Measurements from ENCODE around the gene ORAI3. TPM values are rescaled to one million over a fixed set of nuclear protein-coding genes. Genes with fewer than 3 reads are reported as not detected.

Gene ORAI3
- polyA plus RNA-seq, 4 donors = 6.2 to 38.1 (median 8.6) TPM

DNA sequence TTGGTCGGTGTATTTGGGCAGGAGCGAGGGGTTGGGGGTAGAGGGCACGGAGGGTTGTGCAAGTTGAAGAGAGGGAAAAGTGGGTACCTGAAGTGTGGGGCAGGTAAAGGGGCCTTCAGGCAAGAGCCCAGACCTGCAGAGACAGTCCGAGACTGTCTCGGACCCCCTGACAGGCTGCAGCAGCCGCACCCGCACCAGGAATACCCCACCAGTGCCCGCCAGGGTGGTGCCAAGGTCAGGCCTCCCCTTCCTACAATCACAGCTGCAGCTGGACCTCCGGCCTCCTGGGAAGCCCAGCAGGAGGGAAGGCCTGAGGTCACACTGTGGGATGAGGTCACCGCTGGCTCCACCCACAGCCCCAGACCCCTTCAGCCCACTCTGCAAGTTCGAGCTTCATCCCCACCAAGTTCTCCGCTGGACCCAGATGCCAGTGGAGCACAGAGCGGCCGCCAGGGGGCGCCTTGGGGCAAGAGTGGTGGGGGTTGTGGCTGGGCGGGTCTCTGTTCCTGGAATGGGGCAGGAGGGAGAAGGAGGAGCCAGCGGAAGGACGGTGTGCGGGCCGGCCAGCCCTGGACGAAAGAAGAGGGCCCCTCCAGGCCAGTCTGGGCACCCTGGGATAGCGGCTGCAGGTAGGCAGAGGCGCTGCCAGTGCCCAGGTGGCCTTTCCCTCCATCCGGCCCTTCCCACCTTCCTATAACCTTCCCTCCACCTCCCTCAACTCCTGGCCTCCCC lies 36.0 kb downstream of the ORAI3 start, which contains the start of gene HSD3B7:
Gene HSD3B7 (plus strand): TSS at position 539 of the 732 bp plus-strand sequence. CDS start 452 bp downstream, outside the sequence.
- Histone ChIP-seq H3K9me3 (ENCODE audit: control insufficient read depth in 2 of 2, insufficient read depth in 1 of 2, low read depth in 1 of 2, low read length in 1 of 2) (no peaks in the 10 kb centered on the region), H3K27me3 (ENCODE audit: control insufficient read depth in 3 of 3, insufficient read depth in 3 of 3, low read length in 3 of 3) (no peaks in the 10 kb centered on the region), H3K4me3 (ENCODE audit: low read depth in 1 of 3, low read length in 3 of 3) (peak within 1 kb of the TSS in 2 of 3 donors; percentile 40 to 61), H3K36me3 (ENCODE audit: control insufficient read depth in 3 of 3, insufficient read depth in 2 of 3, low read depth in 1 of 3, low read length in 3 of 3) (peaks cover 5 to 75% (median 17%) of the 10 kb centered on the region in 3 donors), H3K4me1 (ENCODE audit: control insufficient read depth in 3 of 3, insufficient read depth in 2 of 3, low read depth in 1 of 3, low read length in 2 of 3) (peaks cover 0 to 8% (median 0%) of the 10 kb centered on the region in 3 donors), H3K27ac (ENCODE audit: low read depth in 1 of 3, low read length in 2 of 3) (peak within 1 kb of the TSS; percentile 56 to 84 (median 83))
- 25 to 36% (median 29%) methylated on average over 16 to 24 of the region's 24 CpGs for WGBS, 3 donors
- DNase-seq = peak; percentile 85 to 91
- FAIRE-seq = no peak

- peak overlapping the region; percentile 56 to 84 (median 83) for H3K27ac ChIP-seq (ENCODE audit: low read depth in 1 of 3, low read length in 2 of 3)
- H3K4me1 ChIP-seq (ENCODE audit: control insufficient read depth in 3 of 3, insufficient read depth in 2 of 3, low read depth in 1 of 3, low read length in 2 of 3) = peaks cover 0 to 8% (median 0%) of the 10 kb centered on the region in 3 donors
- peak; percentile 87 for DNase-seq
- 14 to 48% (median 43%) methylated on average over 17 to 20 of the region's 20 CpGs for WGBS, 3 donors
- no peaks in the 10 kb centered on the region for H3K27me3 ChIP-seq (ENCODE audit: control insufficient read depth in 3 of 3, insufficient read depth in 3 of 3, low read length in 3 of 3)
- no peaks in the 10 kb centered on the region for H3K9me3 ChIP-seq (ENCODE audit: control insufficient read depth in 2 of 2, insufficient read depth in 1 of 2, low read depth in 1 of 2, low read length in 1 of 2)
- peaks cover 0 to 68% (median 12%) of the 10 kb centered on the region in 3 donors for H3K36me3 ChIP-seq (ENCODE audit: control insufficient read depth in 3 of 3, insufficient read depth in 2 of 3, low read depth in 1 of 3, low read length in 3 of 3)
- peak overlapping the region in 2 of 3 donors; percentile 40 to 61 for H3K4me3 ChIP-seq (ENCODE audit: low read depth in 1 of 3, low read length in 3 of 3)
- FAIRE-seq = no peak
These were observed 36.7 kb downstream of the ORAI3 start for GRCh38 chr16:30985401-30986128.

- H3K9me3 ChIP-seq (ENCODE audit: control insufficient read depth in 2 of 2, insufficient read depth in 1 of 2, low read depth in 1 of 2, low read length in 1 of 2) = no peaks in the 10 kb centered on the region
- no peak overlapping the region for H3K4me3 ChIP-seq (ENCODE audit: low read depth in 1 of 3, low read length in 3 of 3)
- peak overlapping the region in 1 of 3 donors; percentile 84 for H3K27ac ChIP-seq (ENCODE audit: low read depth in 1 of 3, low read length in 2 of 3)
- H3K4me1 ChIP-seq (ENCODE audit: control insufficient read depth in 3 of 3, insufficient read depth in 2 of 3, low read depth in 1 of 3, low read length in 2 of 3) = peaks cover 0 to 8% (median 0%) of the 10 kb centered on the region in 3 donors
- WGBS, 3 donors = 89 to 91% (median 89%) methylated on average over 28 to 29 of the region's 29 CpGs
- DNase-seq (no peak), FAIRE-seq (no peak)
- no peaks in the 10 kb centered on the region for H3K27me3 ChIP-seq (ENCODE audit: control insufficient read depth in 3 of 3, insufficient read depth in 3 of 3, low read length in 3 of 3)
- H3K36me3 ChIP-seq (ENCODE audit: control insufficient read depth in 3 of 3, insufficient read depth in 2 of 3, low read depth in 1 of 3, low read length in 3 of 3) = peaks cover 0 to 60% (median 12%) of the 10 kb centered on the region in 3 donors
These were observed 37.5 kb downstream of the ORAI3 start for GRCh38 chr16:30986129-30986991.

DNA sequence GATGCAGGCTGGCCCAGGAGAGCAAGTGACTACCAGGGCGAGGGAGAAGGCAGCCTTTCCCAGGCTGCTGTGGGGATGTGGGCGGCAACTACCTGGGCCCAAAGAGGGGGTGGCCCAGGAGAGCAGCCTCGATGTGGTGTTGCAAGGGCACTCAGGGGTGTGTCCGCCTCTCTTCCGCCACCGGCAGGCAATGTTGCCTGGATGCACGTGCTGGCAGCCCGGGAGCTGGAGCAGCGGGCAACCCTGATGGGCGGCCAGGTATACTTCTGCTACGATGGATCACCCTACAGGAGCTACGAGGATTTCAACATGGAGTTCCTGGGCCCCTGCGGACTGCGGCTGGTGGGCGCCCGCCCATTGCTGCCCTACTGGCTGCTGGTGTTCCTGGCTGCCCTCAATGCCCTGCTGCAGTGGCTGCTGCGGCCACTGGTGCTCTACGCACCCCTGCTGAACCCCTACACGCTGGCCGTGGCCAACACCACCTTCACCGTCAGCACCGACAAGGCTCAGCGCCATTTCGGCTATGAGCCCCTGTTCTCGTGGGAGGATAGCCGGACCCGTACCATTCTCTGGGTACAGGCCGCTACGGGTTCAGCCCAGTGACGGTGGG lies 38.8 kb downstream of the ORAI3 start:
- peaks cover 0 to 8% (median 0%) of the 10 kb centered on the region in 3 donors for H3K4me1 ChIP-seq (ENCODE audit: control insufficient read depth in 3 of 3, insufficient read depth in 2 of 3, low read depth in 1 of 3, low read length in 2 of 3)
- no peak for FAIRE-seq
- H3K36me3 ChIP-seq (ENCODE audit: control insufficient read depth in 3 of 3, insufficient read depth in 2 of 3, low read depth in 1 of 3, low read length in 3 of 3) = peaks cover 0 to 49% (median 7%) of the 10 kb centered on the region in 3 donors
- no peak overlapping the region for H3K4me3 ChIP-seq (ENCODE audit: low read depth in 1 of 3, low read length in 3 of 3)
- H3K27ac ChIP-seq (ENCODE audit: low read depth in 1 of 3, low read length in 2 of 3) = no peak overlapping the region
- DNase-seq = no peak
- H3K9me3 ChIP-seq (ENCODE audit: control insufficient read depth in 2 of 2, insufficient read depth in 1 of 2, low read depth in 1 of 2, low read length in 1 of 2) = no peaks in the 10 kb centered on the region
- WGBS, 3 donors = 91 to 94% (median 94%) methylated on average over 30 of the region's 30 CpGs
- H3K27me3 ChIP-seq (ENCODE audit: control insufficient read depth in 3 of 3, insufficient read depth in 3 of 3, low read length in 3 of 3) = no peaks in the 10 kb centered on the region

GRCh38 chr16:30989469-30990047 lies 40.7 kb downstream of the ORAI3 start:
- DNase-seq (no peak), FAIRE-seq (no peak)
- Histone ChIP-seq H3K36me3 (ENCODE audit: control insufficient read depth in 3 of 3, insufficient read depth in 2 of 3, low read depth in 1 of 3, low read length in 3 of 3) (peaks cover 0 to 30% (median 0%) of the 10 kb centered on the region in 3 donors), H3K4me3 (ENCODE audit: low read depth in 1 of 3, low read length in 3 of 3) (no peak overlapping the region), H3K9me3 (ENCODE audit: control insufficient read depth in 2 of 2, insufficient read depth in 1 of 2, low read depth in 1 of 2, low read length in 1 of 2) (no peaks in the 10 kb centered on the region), H3K27me3 (ENCODE audit: control insufficient read depth in 3 of 3, insufficient read depth in 3 of 3, low read length in 3 of 3) (no peaks in the 10 kb centered on the region), H3K4me1 (ENCODE audit: control insufficient read depth in 3 of 3, insufficient read depth in 2 of 3, low read depth in 1 of 3, low read length in 2 of 3) (peaks cover 0 to 8% (median 0%) of the 10 kb centered on the region in 3 donors), H3K27ac (ENCODE audit: low read depth in 1 of 3, low read length in 2 of 3) (no peak overlapping the region)
- 67 to 84% (median 79%) methylated on average over 23 of the region's 23 CpGs for WGBS, 3 donors

DNA sequence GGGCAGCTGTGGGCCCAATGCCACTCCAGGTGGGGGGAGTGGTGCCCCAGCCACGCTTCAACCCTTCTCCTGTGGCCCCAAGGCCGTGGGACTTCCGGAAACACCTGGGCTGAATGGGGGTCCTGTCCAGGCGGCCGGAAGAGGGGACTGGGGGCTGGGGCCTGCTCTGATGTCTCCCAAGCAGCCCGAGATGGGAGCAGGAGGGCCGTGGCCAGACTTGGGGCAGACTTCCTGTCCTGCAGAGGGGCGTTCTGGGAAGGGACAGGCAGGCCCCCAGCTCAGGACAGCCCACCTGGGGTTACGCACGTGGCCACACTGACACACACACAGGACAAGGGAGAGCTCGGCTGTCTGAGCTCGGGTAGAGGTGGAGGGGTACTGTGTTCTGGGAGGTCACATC lies 41.2 kb downstream of the ORAI3 start:
- Histone ChIP-seq H3K4me3 (ENCODE audit: low read depth in 1 of 3, low read length in 3 of 3) (no peak overlapping the region), H3K9me3 (ENCODE audit: control insufficient read depth in 2 of 2, insufficient read depth in 1 of 2, low read depth in 1 of 2, low read length in 1 of 2) (no peaks in the 10 kb centered on the region), H3K4me1 (ENCODE audit: control insufficient read depth in 3 of 3, insufficient read depth in 2 of 3, low read depth in 1 of 3, low read length in 2 of 3) (peaks cover 0 to 8% (median 0%) of the 10 kb centered on the region in 3 donors), H3K27ac (ENCODE audit: low read depth in 1 of 3, low read length in 2 of 3) (no peak overlapping the region), H3K36me3 (ENCODE audit: control insufficient read depth in 3 of 3, insufficient read depth in 2 of 3, low read depth in 1 of 3, low read length in 3 of 3) (peaks cover 0 to 27% (median 0%) of the 10 kb centered on the region in 3 donors), H3K27me3 (ENCODE audit: control insufficient read depth in 3 of 3, insufficient read depth in 3 of 3, low read length in 3 of 3) (no peaks in the 10 kb centered on the region)
- FAIRE-seq (no peak), DNase-seq (no peak)
- 76 to 77% (median 76%) methylated on average over 10 to 12 of the region's 12 CpGs for WGBS, 3 donors

- Histone ChIP-seq H3K9me3 (ENCODE audit: control insufficient read depth in 2 of 2, insufficient read depth in 1 of 2, low read depth in 1 of 2, low read length in 1 of 2) (no peaks in the 10 kb centered on the region), H3K27ac (ENCODE audit: low read depth in 1 of 3, low read length in 2 of 3) (no peak overlapping the region), H3K27me3 (ENCODE audit: control insufficient read depth in 3 of 3, insufficient read depth in 3 of 3, low read length in 3 of 3) (no peaks in the 10 kb centered on the region), H3K36me3 (ENCODE audit: control insufficient read depth in 3 of 3, insufficient read depth in 2 of 3, low read depth in 1 of 3, low read length in 3 of 3) (peaks cover 0 to 22% (median 0%) of the 10 kb centered on the region in 3 donors), H3K4me1 (ENCODE audit: control insufficient read depth in 3 of 3, insufficient read depth in 2 of 3, low read depth in 1 of 3, low read length in 2 of 3) (peaks cover 0 to 2% (median 0%) of the 10 kb centered on the region in 3 donors), H3K4me3 (ENCODE audit: low read depth in 1 of 3, low read length in 3 of 3) (no peak overlapping the region)
- DNase-seq = no peak
- FAIRE-seq = no peak
- 74 to 77% (median 75%) methylated on average over 8 of the region's 8 CpGs for WGBS, 3 donors
These were observed 42.2 kb downstream of the ORAI3 start for GRCh38 chr16:30991052-30991451.

Measured in small intestine (tissue), 7 donors.